Astrocyte of the spinal cord (primary cell): ENCODE results near the gene CYB561D1.
"Not testable (repeated sequence)": the region's sequence is repeated elsewhere in the genome, so short reads cannot be mapped to it uniquely, and the experiment has no call there.

Experiments used
- DNase-seq: peaks from one replicate; pipeline ENCODE4 v3.0.0; 2011; ENCODE audit warnings: low read depth, low spot score
- H3K4me3 ChIP-seq: 2 replicates; pipeline ENCODE4 v1.5.1; 2011; ENCODE audit warnings: low read depth, mild to moderate bottlenecking, low read length, moderate library complexity
- CTCF ChIP-seq: IDR thresholded peaks from 2 replicates; pipeline ENCODE4 v1.5.1; 2012; ENCODE audit warnings: low read depth, mild to moderate bottlenecking, low read length, inconsistent platforms
- in situ Hi-C: cut with HindIII; loops from 2 replicates; pipeline ENCODE4 v1.10.0; 2017; ENCODE audit warnings: low sequenced_read_pairs

Gene CYB561D1

GRCh38 chr1:109493805-109494539 is at the start of gene CYB561D1:
Gene CYB561D1, plus strand, starts transcription at chr1:109494094. Its CDS starts 46 bp downstream, at chr1:109494140.
- DNase-seq, result peak; percentile 84
- peak within 1 kb of the TSS; percentile 83 for H3K4me3 ChIP-seq
- in situ Hi-C loops, result no loop called here
- TF ChIP-seq CTCF, result peak; percentile 88

- no peak for DNase-seq
- no peak for TF ChIP-seq CTCF
- in situ Hi-C loops, result no loop called here
These were observed 49.5 kb upstream of the CYB561D1 start for GRCh38 chr1:109444346-109444745.

GRCh38 chr1:109445949-109446695 is 47.8 kb upstream of the CYB561D1 start:
- H3K4me3 ChIP-seq, in situ Hi-C loops, DNase-seq: not testable (repeated sequence)

More at GRCh38 chr1:109444346-109444745, 49.5 kb upstream of the CYB561D1 start:
- H3K4me3 ChIP-seq, result no peak overlapping the region

GRCh38 chr1:109447524-109447923 is 46.4 kb upstream of the CYB561D1 start:
- no peak for DNase-seq
- in situ Hi-C loops, result no loop called here
- TF ChIP-seq CTCF, result no peak
- H3K4me3 ChIP-seq, result no peak overlapping the region

- no peak for TF ChIP-seq CTCF
- DNase-seq, result peak; percentile 6
- in situ Hi-C loops, result no loop called here
- no peak overlapping the region for H3K4me3 ChIP-seq
These were observed 39.3 kb upstream of the CYB561D1 start for GRCh38 chr1:109454497-109455133.

GRCh38 chr1:109457819-109458218 is 36.1 kb upstream of the CYB561D1 start:
- in situ Hi-C loops, result no loop called here
- H3K4me3 ChIP-seq, result no peak overlapping the region
- no peak for DNase-seq
- no peak for TF ChIP-seq CTCF

- in situ Hi-C loops, result no loop called here
- TF ChIP-seq CTCF, result no peak
- H3K4me3 ChIP-seq, result peak overlapping the region; percentile 37
- no peak for DNase-seq
These were observed 27.8 kb upstream of the CYB561D1 start for GRCh38 chr1:109466125-109466451.
